Suprapubic skin (tissue), 3 donors: Measurements from ENCODE around the gene CTSH.
"Not testable (repeated sequence)": the region's sequence is repeated elsewhere in the genome, so short reads cannot be mapped to it uniquely, and the experiment has no call there.

Experiments used
- CTCF ChIP-seq, 2 donors: fragments of 200-600 bp in 1 of 2; fragments of 450-650 bp in 1 of 2; sonication (generic) in 1 of 2; IDR thresholded peaks; one replicate each; pipeline ENCODE4 v1.5.1; 2016 to 2019; ENCODE audit warnings: antibody characterized with exemption in 2 of 2, mild to moderate bottlenecking in 1 of 2, moderate library complexity in 1 of 2
- EP300 ChIP-seq: sonication (generic); formaldehyde crosslinking; IDR thresholded peaks from one replicate; pipeline ENCODE4 v1.6.1; 2017; ENCODE audit warnings: antibody characterized with exemption
- POLR2A ChIP-seq, 2 donors: fragments of 450-650 bp; IDR thresholded peaks; one replicate each; pipeline ENCODE4 v1.6.1; 2017; ENCODE audit warnings: antibody characterized with exemption in 2 of 2, mild to moderate bottlenecking in 2 of 2, moderate library complexity in 2 of 2

GRCh38 chr15:78928176-78928575 is 16.7 kb downstream of the CTSH start:
- TF ChIP-seq CTCF (IDR thresholded peaks at IDR 0.05); POLR2A (IDR thresholded peaks at IDR 0.05); EP300: not testable (repeated sequence)
